ENCODE data around the gene CPT1B.

- TF ChIP-seq CTCF (IDR thresholded peaks at IDR 0.05 in 4 of 5, conservative IDR thresholded peaks at IDR 0.05 in 1 of 5) (no peak), POLR2A (IDR thresholded peaks at IDR 0.05) (no peak)
These were observed 3.1 kb upstream of the CPT1B start for GRCh38 chr22:50581031-50581949.
